ENCODE measurements around the gene CLEC4F.

- TF ChIP-seq ZNF232 (CRISPR knock-in tag; IDR thresholded peaks at IDR 0.05) (no peak), KAT7 (CRISPR knock-in tag; IDR thresholded peaks at IDR 0.05; ENCODE audit: borderline replicate concordance) (no peak), HMGXB4 (CRISPR knock-in tag; IDR thresholded peaks at IDR 0.05) (no peak), OVOL2 (CRISPR knock-in tag; IDR thresholded peaks at IDR 0.05; ENCODE audit: borderline replicate concordance) (no peak), ESRRA (CRISPR knock-in tag; IDR thresholded peaks at IDR 0.05; ENCODE audit: borderline replicate concordance) (no peak), SP1 (CRISPR knock-in tag; conservative IDR thresholded peaks at IDR 0.05) (no peak), ETV6 (CRISPR knock-in tag; IDR thresholded peaks at IDR 0.05) (no peak)
- TF ChIP-seq, protein P1, sequence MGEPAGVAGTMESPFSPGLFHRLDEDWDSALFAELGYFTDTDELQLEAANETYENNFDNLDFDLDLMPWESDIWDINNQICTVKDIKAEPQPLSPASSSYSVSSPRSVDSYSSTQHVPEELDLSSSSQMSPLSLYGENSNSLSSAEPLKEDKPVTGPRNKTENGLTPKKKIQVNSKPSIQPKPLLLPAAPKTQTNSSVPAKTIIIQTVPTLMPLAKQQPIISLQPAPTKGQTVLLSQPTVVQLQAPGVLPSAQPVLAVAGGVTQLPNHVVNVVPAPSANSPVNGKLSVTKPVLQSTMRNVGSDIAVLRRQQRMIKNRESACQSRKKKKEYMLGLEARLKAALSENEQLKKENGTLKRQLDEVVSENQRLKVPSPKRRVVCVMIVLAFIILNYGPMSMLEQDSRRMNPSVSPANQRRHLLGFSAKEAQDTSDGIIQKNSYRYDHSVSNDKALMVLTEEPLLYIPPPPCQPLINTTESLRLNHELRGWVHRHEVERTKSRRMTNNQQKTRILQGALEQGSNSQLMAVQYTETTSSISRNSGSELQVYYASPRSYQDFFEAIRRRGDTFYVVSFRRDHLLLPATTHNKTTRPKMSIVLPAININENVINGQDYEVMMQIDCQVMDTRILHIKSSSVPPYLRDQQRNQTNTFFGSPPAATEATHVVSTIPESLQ (CRISPR knock-in tag; IDR thresholded peaks at IDR 0.05) = no peak
- TF ChIP-seq, protein P2, sequence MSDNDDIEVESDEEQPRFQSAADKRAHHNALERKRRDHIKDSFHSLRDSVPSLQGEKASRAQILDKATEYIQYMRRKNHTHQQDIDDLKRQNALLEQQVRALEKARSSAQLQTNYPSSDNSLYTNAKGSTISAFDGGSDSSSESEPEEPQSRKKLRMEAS (CRISPR knock-in tag; IDR thresholded peaks at IDR 0.05) = no peak
- TF ChIP-seq, protein P3, sequence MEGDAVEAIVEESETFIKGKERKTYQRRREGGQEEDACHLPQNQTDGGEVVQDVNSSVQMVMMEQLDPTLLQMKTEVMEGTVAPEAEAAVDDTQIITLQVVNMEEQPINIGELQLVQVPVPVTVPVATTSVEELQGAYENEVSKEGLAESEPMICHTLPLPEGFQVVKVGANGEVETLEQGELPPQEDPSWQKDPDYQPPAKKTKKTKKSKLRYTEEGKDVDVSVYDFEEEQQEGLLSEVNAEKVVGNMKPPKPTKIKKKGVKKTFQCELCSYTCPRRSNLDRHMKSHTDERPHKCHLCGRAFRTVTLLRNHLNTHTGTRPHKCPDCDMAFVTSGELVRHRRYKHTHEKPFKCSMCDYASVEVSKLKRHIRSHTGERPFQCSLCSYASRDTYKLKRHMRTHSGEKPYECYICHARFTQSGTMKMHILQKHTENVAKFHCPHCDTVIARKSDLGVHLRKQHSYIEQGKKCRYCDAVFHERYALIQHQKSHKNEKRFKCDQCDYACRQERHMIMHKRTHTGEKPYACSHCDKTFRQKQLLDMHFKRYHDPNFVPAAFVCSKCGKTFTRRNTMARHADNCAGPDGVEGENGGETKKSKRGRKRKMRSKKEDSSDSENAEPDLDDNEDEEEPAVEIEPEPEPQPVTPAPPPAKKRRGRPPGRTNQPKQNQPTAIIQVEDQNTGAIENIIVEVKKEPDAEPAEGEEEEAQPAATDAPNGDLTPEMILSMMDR (IDR thresholded peaks at IDR 0.05) = no peak
Observed at GRCh38 chr2:70820499-70820898, at the start of gene CLEC4F.

Data from WTC11 (cell line).